Stimulated activated CD4-positive, alpha-beta T cell treated with anti-CD3 and anti-CD28 coated beads, Interleukin-2, amount 100 ng/mL, for 48 hours (primary cell): ENCODE results near the gene KCNIP2.
"Not testable (repeated sequence)": the region's sequence is repeated elsewhere in the genome, so short reads cannot be mapped to it uniquely, and the experiment has no call there.

Experiments used
- DNase-seq, 2 donors: peaks; one replicate each; pipeline ENCODE4 v3.0.0-alpha.2; 2020

Gene KCNIP2

DNA sequence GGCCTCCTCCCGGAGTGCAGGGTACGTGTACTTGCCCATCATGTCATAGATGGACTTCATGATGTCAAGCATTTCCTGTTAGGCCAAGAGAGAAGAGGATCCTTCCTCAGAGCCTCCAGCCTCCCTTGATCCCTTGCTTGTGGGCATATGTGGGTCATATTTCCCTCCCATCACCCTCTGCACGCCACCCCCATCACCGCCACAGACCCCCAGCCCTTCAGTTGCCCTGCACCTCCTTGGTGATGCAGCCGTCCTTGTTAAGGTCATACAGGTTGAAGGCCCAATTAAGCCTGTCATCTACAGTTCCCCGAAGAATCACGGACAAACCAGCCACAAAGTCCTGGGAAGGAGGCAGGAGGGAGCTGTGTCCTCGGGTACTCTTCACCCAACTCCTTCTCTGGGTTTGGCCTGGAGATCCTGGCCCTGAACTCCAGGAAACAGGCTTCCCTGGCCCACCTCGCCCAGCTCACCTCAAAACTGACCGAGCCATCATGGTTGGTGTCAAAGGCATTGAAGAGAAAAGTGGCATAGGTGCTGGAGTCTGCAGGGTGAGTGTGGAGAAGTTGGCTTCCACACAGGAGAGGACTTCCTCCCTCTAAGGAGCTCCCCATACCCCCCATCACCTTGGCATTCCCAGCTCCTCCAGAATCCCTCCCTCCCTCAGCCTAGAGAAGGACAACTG, 15.5 kb downstream of the KCNIP2 start:
- DNase-seq, result no peak

DNA sequence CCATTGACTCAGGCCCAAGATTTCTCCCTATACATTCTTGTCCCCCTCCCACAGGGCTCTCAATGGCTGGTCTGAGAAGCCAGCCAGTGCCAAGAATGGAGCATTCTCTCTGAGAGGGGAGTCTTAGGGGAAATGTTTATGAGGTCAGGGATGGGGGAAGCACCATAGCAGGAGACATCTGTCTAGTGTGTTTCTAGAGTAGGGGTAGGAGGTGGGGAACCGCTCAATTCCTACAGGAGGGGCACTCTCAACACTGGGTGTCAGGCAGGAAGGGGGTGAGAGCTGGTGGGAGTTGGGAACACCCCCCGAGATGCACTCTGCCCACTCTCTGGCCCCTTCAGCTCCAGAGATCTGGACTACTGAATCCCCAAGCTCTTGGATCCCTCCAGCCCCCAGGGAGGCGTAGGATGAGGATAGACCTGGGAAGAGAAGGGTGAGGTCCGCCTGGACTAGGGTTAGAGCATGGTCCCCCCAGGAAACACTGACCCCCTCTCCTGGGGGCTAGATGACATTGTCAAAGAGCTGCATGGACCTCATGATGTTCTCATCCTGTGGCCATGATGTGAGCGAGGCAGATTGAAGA, 16.7 kb downstream of the KCNIP2 start:
- DNase-seq, result no peak

DNA sequence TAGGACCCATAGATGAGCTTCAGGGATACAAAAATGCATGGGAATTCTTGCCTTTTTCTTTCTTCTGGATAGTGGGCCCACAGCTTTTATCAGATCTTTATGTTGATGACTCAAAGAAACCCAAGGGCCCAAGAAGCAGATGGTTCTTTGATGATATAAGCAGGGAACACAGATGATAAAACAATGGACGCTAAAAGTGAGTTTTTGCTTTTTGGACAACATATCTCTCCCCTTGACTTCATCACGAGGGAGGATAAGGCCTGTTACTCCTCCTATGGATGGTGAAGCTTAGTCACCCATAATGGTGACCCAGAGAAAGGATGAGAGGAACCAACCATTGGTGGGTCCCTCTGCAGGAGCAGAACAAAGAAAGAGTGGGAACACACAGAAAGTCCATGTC, 18.9 kb downstream of the KCNIP2 start:
- DNase-seq, result no peak

DNA sequence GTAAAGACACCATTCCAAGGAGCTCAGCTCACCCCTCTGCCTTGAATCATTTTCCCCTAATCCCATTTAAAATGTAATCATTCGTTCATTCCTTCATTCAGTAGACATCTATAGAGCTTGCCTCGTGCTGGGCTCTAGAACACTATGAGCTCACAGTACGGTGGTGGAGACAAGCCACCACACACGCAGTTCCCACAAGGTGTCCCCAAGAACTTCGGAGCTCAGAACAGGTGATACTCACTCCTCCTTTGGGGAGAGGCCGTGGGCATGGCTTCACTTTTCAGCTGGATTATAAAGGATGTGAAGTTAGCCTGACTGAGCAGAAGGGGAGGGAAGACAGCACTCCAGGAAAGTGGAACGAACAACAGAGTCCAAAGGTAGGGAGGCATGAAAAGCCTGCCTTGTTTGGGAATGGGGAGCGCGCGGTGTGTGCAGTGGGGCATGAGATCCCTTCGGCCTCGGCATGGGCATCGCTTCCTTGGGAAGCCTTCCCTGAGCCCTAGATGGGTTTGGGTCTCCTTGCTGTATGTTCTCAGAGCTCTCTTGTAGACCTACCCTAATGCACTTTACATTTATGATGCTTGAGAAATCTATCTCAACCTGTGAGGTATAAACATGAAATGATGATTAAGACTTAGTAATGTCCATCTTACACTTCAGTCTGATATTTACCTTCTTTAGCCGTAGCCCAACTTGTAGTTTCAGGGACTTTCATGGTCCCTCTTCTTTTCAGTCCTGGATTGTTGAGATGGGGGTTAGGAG, 24.5 kb downstream of the KCNIP2 start:
- no peak for DNase-seq

DNA sequence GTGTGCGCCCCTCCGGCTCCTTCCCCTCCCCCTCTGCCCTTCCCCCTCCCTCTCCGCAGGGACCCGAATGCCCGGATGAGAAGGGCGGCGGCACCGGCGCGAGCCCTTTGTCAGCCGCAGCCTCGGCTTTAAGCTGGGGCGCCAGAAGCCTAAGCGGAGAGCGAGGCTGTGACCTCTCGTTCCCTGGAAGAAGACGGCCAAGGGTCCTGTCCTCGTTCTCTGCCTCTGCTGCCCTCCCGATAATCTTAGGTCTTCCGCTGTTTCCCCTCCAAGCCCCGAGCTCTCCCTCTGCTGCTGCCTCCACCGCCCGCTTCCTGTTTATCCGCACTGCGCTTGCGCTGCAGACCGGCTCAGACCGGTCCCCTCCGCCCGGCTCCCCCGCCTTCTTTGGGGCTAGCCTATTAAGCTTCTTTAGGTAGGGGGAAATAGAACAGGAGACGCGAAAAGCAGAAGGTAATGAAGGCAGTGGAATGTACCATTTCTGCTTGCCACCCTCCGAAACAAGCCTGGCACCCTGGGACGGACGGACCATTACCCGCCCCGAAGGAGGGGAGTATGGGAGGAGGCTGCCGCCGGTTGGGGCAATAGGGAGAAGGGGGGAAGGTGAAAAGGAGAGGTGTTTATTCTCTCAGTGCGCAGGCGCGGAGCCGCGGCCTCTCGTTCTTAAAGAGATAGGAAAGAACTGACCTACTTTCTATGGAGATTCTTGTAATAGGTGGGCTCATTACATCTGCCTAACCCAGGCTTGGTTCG, 25.3 kb downstream of the KCNIP2 start, which contains the start of gene OGA:
Gene OGA, minus strand, starts transcription at position 326 of the 753 bp plus-strand sequence. CDS start 422 bp downstream, outside the sequence.
- peak; percentile 94 for DNase-seq

DNA sequence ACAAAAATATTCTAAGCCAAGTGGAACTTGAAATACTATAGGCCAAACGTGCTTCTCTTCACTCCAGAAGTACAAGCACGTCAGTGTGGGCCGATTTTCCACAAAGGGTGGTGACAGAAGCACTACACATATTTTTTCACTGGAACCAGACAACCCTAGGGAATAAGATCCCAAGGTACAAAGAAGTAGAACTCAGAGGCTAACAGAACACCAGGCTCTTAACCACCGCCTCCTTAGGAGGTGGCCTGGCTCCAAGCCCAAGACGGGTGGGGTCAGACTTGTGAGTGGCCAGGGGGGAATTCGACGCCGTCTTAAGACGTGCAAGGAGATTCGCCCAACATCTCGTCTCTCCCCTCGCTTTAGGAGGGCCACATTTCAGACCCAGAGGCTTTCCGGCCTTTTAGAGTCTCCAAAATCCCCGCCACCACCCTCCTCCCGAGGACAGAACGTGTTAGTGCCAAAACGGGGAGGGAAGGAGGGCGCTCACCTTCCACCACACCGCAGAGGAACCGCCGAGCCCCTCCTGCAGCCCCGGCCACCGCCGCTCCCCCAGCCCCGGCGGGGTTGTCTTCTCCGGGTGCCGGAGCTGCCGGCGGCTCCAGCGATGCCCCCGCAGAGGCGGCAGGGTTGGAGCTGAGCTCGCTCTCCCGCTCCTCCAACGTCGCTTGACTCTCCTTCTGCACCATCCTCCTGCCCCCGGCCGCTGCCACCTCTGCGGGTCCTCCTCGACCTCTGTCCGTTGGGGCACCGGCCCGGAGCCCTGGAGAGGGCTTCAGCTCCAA, 26.1 kb downstream of the KCNIP2 start:
- peak in 1 of 2 donors; percentile 35 for DNase-seq

DNA sequence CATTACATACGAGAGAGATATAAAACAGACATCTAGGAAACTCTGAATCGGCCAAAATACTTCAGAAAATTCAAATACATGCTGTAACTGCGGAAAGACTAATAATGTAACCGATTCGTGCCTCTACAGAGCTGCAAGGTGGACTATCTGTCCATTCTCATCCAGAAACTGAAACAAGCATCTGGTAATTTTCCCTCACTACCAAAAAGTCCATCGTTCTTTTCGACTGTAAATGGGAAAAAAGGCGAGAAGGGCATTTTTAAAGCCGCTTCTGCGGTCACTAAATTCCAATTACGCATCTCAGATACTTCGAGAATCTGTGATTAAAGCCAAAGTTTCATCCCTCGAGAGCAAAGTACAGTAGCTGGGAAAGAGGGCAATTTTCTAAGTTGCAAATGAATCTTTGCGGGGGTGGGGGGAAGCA, 26.7 kb downstream of the KCNIP2 start:
- DNase-seq, result no peak

DNA sequence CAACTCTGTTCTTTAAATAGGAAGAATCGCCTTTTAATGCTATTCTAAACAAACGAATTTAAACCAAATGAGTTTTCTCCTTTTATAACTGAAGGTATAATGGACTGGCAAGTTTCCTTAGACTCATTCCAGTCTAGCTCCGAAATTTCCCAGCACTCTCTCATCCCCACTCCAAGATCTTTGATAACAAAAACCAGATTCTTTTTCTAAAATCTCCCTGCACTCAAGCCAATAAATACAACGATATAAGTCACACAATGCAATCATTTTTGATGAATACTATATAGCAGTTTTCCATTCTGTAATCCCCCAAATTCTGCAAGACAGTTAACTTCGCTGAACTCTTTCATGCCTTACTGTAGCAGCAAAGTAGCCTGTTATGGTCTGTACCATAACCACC, 27.2 kb downstream of the KCNIP2 start:
- no peak for DNase-seq

DNA sequence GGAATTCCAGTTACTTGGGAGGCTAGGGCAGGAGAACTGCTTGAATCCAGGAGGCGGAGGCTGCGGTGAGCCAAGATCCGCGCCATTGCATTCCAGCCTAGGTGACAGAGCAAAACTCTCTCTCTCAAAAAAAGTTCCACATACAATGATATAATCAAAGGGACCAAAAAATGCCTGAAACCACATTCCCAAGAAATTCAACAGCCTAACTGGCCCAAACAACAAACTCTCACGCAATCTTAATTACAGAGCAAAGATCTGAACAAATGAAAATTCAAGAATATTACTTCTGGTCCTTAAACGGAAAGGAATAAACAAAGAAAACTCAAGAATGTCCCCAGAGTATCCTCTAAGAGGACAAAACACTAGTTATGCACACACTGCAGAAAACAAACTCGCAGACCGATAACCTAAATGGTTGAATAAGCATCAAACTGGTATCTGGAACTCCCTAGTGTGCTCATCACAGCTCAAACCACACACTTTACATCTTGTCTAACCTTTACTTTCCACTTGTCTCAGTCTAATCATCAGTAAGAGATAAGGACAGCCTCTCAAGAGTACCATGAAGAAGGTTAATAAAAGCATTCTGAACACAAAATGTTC, 29.0 kb downstream of the KCNIP2 start:
- no peak for DNase-seq

DNA sequence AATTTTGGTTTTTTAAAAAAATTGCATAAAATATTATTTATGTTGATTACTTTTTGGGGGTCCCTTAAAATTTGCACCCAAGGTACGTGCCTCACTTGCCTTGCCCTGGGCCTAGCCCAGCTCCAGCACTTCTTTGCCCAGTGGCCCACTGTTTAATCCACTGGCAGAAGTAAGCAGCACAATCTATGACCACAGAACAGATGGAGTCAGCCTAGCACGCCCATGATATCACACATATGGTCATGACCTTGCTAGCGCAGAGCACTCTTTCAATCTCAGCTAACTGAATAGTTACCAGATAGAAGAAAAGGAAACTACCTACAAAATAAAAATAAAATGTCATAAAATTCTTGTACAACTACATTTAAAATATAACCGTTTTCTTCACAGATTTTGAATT, 31.0 kb downstream of the KCNIP2 start:
- no peak for DNase-seq

DNA sequence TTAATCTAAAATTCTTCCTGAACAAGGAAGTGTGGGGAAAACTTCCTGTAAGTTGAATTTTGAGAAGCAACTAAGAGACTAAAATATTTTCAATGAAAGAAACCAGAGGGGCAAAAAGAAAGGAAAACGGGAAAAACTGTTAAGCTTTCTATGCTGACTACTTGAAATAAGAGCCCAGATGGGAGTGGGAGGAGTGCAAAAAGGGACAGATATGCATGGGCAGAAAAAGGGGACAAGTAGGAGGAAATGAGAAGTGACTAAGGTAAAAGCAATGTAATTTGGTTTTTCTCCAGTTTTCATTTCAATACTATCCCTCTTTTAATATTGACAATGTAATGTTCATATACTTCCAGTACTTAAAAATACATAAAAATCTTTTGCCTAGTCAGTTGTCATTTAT, 36.4 kb downstream of the KCNIP2 start:
- DNase-seq, result no peak

DNA sequence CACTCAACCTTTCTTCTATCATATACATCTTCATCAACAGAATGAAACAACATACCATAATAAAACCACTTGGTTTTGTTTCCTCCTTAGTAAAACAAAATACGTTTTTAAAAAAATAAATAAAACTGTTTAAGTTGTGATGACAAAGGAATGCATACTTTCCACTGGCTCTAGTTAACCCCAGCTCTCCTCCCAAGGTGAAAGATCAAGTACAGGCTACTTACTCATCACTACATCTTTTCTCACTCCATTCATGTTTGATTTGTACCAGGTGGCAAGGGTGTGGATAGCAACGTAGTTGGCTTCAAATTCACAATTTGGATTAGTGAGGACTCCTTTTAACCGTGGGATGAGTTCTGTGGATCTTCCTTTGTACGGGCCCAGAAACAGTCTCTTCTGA, 40.1 kb downstream of the KCNIP2 start:
- DNase-seq, result no peak

DNA sequence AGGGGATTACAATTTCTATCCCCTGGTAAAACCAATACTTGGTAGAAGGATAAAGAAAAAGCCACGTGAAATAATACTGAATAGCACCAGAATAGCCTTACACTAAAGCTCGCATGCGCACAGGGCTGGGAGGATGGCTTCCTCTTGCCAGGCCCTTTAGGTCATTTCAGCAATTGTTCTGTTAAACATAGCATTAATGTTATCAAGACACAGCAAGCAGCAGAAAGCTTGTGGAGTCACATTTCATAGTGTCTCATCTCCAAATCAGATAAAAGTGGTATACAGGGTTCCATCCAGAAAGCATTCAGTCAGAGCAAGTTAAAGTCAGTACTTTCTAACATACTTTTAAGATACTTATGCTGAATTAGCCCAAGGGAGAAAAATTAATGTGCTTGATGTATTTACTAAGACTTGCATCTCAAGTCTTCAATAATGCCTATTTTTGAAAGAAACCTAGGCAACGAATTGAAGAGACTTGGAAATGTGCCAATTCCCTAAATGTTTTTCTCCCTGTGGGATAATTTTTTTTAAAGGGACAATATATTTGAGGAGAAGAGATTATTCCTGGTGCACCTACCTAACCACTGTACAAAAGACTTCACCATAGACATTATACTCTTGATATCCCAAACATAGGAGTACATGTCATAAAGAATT, 46.1 kb downstream of the KCNIP2 start:
- DNase-seq, result no peak

DNA sequence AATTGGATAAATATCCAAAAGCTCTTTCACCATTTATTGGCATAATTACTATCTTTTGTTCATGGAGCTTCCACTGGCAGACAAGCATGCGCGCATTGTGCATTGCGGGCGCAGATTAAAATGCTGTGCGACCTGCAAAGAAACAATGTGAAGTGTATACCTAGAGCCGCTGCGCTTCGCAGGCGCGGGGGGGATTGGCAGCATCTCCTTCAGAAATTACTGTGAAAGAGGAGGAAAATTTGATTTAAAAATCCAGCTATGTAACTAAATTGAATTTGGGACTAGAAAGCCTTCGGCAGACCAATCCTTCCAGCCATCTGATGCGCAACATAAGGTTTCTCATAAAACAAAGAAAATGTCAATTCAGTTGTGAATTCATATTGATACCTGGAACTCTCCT, 50.1 kb downstream of the KCNIP2 start:
- no peak for DNase-seq

DNA sequence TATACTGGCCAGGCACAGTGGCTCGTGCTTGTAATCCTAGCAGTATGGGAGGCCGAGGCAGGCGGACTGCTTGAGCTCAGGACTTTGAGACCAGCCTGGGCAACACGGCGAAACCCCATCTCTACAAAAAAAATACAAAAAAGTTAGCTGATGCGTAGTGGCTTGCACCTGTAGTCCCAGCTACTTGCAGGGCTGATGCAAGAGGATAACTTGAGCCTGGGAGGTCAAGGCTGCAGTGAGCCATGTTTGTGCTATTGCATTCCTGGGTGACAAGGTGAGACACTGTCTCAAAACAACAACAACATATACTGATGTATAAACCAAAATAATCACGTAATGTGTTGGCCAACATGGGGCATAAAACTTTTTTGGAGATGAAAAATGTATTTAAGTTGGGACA, 53.9 kb downstream of the KCNIP2 start:
- DNase-seq, result no peak

DNA sequence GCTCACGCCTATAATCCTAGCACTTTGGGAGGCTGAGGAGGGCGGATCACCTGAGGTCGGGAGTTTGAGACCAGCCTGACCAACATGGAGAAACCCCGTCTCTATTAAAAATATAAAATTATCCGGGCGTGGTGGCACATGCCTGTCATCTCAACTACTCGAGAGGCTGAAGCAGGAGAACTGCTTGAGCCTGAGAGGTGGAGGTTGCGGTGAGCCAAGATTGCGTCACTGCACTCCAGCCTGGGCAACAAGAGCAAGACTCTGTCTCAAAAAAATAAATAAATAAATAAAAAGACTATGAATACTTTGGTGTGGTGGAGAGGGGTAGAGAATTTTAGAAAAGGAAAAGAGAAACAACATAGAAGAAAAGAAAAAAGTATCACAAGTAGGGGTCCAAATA, 54.4 kb downstream of the KCNIP2 start:
- not testable (repeated sequence) for DNase-seq

DNA sequence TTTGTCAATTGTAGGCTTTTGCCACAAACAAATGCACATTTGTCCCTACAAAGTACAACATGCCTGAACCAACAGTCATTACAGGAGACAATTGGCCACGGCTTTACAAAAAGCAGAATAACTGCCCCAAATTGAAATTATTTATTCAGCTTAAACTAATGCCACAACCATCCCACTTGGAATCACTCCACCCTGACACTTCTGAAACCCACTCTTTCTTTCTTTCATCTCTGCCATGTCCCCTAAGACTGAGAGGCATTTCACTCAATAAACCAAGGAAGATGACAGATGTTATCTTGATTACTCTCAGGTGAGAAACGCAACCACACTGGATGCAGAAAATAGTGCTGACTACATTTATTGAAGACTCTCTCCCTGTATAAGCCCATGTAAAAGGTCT, 57.8 kb downstream of the KCNIP2 start:
- no peak for DNase-seq

DNA sequence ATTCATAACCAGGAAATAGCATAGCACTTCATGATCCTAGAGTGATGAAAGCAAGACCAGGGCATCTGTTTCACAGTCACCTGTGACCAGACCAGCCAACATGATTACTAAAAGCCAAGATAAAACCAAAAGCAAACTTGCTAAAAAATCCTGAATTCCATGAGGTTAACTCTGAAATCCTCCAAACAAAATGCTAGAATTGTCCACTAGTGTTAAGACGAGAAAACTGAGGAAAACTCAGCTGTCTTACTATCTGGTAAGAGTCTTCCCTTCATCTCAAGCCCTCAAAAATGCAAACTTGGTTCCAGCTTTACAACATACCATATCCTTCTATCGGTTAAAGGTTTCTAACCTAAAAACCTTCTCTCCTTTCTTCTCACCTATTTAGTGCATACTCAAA, 59.0 kb downstream of the KCNIP2 start:
- DNase-seq, result no peak

DNA sequence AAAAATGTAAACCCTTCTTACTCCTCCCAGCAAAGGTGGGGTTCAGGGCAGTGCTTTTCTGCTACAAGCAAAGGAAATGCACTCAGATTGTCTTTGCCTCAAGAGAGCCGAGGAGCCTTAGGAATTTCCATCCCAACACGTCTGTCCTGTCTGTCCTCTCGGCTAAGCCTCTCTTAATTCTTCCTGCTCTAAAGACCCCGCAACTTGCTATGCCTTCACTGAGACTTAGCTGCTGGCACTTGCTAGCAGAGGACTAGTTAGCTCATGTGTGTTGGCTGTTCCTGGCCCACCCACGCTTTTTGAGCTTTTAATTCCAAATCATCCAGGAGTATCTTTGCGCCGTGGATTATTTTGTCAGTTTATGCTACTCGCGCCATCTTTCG, 59.9 kb downstream of the KCNIP2 start:
- DNase-seq, result no peak

DNA sequence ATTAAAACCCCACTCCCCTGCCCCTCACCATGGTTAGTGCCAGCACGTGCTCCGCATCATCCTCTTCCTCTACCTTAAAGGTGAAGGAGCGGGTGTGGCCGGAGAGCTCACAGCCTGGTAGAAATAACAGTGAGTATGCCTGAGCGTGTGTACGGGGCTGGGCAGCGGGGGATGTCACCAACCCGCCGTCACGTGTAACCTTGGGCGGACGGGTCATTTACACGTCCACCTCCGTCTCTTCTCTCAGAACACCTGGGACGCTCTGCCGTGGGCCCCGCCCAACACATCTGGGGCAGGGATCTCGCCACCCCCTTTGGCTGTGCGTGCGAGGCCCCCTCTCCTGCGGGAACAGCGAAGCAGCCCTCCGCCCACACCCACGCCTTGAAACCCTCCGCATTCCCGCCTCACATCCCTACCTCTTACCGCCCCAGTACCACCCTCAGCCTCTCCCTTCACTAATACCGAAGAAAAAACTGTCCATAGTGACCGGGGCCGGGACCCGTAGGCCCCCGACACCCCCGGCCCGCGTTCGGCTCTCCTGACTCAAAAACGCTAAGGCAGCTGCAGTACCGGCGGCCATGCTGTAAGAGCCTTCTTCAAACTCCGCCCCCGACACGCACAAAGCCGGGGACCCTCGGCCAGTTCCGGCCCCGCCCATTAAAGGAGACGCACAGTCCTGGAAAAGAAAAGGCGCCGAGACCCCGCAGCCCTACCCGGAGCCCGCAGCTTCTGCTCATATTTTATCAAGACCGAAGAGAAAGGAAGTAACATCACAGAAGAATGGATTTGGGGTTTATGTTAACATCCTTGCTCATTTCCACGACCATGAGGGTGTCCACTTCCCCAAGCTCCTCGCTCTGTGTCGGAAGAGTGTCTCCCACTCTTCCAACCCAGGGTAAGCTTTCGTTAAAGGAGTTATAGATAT, 60.5 kb downstream of the KCNIP2 start, which contains the start of gene NPM3:
Gene NPM3, minus strand, starts transcription at position 636 of the 925 bp plus-strand sequence. Its CDS starts 56 bp downstream, at position 580.
- DNase-seq, result peak; percentile 82 to 84
